Stimulated activated CD8-positive, alpha-beta memory T cell treated with anti-CD3 and anti-CD28 coated beads, Interleukin-12 subunit alpha, Interleukin-12 subunit beta, amount 100 ng/mL, for 24 hours (primary cell): ENCODE data around the gene DDR2.
"Not testable (repeated sequence)": the region's sequence is repeated elsewhere in the genome, so short reads cannot be mapped to it uniquely, and the experiment has no call there.

ENCODE experiments used
- DNase-seq: peaks from one replicate; pipeline ENCODE4 v3.0.0-alpha.2; 2020; ENCODE audit errors: extremely low read depth

Gene DDR2

GRCh38 chr1:162632217-162632666, at the start of gene DDR2:
Gene DDR2, plus strand, starts transcription at chr1:162632464. Its CDS starts 86,600 bp downstream, at chr1:162719064.
- no peak for DNase-seq

- not testable (repeated sequence) for DNase-seq
Measured at GRCh38 chr1:162582901-162583300, 49.4 kb upstream of the DDR2 start.

GRCh38 chr1:162585101-162585500, 47.2 kb upstream of the DDR2 start:
- not testable (repeated sequence) for DNase-seq

- no peak for DNase-seq
Measured at GRCh38 chr1:162587347-162587746, 44.9 kb upstream of the DDR2 start.

- no peak for DNase-seq
Measured at GRCh38 chr1:162587761-162588260, 44.5 kb upstream of the DDR2 start.

- DNase-seq: no peak
Measured at GRCh38 chr1:162590101-162590500, 42.2 kb upstream of the DDR2 start.

- DNase-seq: no peak
Measured at GRCh38 chr1:162590686-162591085, 41.6 kb upstream of the DDR2 start.

- DNase-seq: no peak
Measured at GRCh38 chr1:162596514-162597170, 35.6 kb upstream of the DDR2 start.

- DNase-seq: no peak
Measured at GRCh38 chr1:162599451-162599850, 32.8 kb upstream of the DDR2 start.

GRCh38 chr1:162603117-162603516, 29.1 kb upstream of the DDR2 start:
- not testable (repeated sequence) for DNase-seq

GRCh38 chr1:162605225-162605927, 26.9 kb upstream of the DDR2 start:
- DNase-seq: no peak

- no peak for DNase-seq
Measured at GRCh38 chr1:162609306-162609705, 23.0 kb upstream of the DDR2 start.

GRCh38 chr1:162612606-162613400, 19.5 kb upstream of the DDR2 start:
- DNase-seq: no peak

- DNase-seq: no peak
Measured at GRCh38 chr1:162616848-162617247, 15.4 kb upstream of the DDR2 start.

GRCh38 chr1:162617513-162617912, 14.8 kb upstream of the DDR2 start:
- DNase-seq: no peak

- no peak for DNase-seq
Measured at GRCh38 chr1:162619076-162619475, 13.2 kb upstream of the DDR2 start.

GRCh38 chr1:162621256-162621655, 11.0 kb upstream of the DDR2 start:
- DNase-seq: no peak

- DNase-seq: no peak
Measured at GRCh38 chr1:162625679-162626078, 6.6 kb upstream of the DDR2 start.

GRCh38 chr1:162626094-162626493, 6.2 kb upstream of the DDR2 start:
- no peak for DNase-seq

- DNase-seq: no peak
Measured at GRCh38 chr1:162626761-162627160, 5.5 kb upstream of the DDR2 start.

GRCh38 chr1:162627662-162628296, 4.5 kb upstream of the DDR2 start:
- DNase-seq: no peak

GRCh38 chr1:162629077-162629627, 3.1 kb upstream of the DDR2 start:
- no peak for DNase-seq
